ENCODE data around the gene AP2M1.
"Not testable (repeated sequence)": the region's sequence is repeated elsewhere in the genome, so short reads cannot be mapped to it uniquely, and the experiment has no call there.

Gene AP2M1

GRCh38 chr3:184158404-184158803, 16.3 kb upstream of the AP2M1 start:
- DNase-seq: no peak

- no peak for DNase-seq
These were observed 14.2 kb upstream of the AP2M1 start for GRCh38 chr3:184160456-184160855.

- DNase-seq: not testable (repeated sequence)
These were observed 12.0 kb upstream of the AP2M1 start for GRCh38 chr3:184162571-184163070.

- no peak for DNase-seq
These were observed 9.9 kb upstream of the AP2M1 start for GRCh38 chr3:184164648-184165330.

- no peak for DNase-seq
These were observed 9.1 kb upstream of the AP2M1 start for GRCh38 chr3:184165543-184165942.

DNA sequence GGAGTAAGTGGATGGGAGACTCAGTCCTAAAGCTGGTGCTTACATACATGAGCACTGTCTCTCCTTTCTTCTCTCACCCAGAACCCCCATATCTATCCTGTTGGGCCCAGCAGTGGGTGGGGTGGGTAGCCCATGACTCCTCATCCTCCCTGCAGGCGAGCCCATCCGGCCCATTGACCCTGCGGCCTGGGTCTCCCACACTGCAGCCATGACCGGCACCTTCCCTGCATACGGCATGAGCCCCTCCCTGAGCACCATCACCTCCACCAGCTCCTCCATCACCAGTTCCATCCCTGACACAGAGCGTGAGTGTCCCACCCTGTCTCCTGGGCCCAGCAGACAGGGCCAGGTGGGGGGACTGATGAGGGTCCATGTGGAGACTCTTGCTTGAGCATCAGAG, 8.0 kb upstream of the AP2M1 start:
- no peak for DNase-seq

GRCh38 chr3:184167786-184168185, 6.9 kb upstream of the AP2M1 start:
- no peak for DNase-seq

DNA sequence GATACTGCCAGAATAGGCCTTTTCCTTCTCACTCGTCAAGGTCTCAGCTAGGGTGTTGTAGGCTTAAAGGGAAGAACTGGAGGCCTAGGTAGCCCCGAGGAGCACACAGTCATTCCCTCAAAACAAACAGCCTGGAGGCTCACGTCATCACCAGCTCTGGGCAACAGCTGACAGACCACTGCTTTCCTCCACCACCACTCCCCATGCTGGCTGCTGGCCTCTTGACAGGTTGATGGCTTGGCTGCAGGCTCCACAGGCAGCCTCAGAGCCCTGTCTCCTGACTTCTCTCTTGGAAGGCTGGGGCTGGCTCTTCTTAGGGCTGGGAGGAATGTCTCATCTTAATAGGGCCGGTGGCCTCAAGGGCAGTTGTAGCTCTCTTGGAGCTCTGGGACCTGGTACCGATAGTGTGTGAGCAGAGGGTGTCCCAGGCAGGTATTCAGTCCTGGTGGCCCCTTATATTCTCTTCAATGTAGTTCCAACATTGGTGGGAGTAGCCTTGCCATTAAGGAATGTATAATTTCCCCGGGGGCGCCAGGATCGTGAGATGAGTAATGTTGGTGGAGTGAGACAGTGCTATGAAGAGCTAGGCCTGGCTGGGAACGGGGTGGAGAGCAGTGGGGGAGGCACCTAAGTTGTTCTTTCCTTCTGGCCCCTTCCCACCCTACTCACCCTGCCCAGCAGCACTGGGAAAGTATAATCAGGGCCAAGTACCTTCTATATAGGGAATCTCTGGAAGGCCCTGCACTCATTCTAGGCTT, 6.1 kb upstream of the AP2M1 start:
- no peak for DNase-seq

- DNase-seq: no peak
These were observed 4.5 kb upstream of the AP2M1 start for GRCh38 chr3:184169896-184170875.

DNA sequence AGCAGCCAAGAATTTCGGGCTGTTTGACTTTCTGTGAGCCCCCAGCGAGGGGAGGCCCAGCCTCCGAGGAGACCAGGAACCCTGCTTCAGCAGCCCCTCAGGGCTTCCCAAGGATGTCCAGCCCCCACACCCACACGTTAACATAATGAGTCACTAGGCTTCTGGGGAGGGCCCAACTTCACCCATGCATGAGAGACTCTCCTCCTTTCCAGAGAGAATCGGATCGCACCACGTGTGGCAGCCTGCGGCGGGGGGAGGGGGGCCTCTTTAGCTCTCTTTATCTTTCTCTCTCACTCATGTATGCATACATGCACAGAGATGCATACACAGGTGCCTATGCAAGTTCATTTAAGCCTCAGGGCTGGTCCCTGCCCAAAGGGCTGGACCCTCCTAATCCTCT, 3.1 kb upstream of the AP2M1 start:
- DNase-seq: no peak

DNA sequence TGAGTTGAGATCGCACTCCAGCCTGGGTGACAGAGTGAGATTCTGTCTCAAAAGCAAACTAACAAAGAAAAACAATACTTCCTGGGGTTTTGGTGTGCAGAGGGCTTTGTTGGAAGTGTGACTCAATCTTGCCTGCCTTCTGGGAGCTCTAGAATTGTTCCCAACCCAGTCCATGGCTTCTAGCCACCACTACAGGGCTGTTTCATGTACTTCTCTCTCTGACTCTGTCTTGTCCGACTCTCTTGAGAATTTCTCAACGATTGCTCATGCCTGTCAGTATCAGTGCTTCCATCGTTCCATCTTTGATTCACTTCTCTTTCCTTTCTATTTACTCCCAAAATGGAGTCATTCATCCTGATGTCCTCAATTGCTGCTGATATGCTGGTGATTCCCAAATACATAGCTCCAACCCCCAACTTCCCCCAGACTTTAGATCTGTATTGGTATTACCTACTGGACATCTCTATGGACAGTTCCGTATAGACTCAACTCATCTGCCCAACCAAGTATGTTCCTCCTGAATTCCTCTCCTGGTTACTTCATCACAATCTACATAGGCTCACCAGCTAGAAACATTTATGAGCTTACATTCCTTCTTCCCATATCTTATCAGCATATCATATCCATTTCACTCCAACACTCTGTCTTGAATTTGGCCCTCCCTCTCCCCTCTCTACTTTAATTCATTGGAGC, 1.8 kb upstream of the AP2M1 start:
- no peak for DNase-seq

DNA sequence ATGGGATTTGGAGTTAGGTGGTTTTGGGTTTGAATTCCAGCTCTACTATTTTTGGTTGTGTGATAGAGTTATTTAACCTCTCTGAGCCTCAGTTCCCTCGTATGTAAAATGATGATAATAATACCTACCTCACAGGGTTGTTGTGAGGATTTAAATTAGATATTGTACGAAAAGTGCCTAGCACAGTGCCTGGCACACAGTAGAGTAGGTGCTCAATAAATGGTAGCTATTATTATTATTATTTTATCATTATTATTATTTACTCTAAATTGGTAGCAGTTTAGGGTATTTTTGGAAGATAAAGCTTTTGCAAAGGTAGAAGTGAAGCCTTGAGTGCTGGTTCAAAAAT, 1.3 kb upstream of the AP2M1 start:
- no peak for DNase-seq

DNA sequence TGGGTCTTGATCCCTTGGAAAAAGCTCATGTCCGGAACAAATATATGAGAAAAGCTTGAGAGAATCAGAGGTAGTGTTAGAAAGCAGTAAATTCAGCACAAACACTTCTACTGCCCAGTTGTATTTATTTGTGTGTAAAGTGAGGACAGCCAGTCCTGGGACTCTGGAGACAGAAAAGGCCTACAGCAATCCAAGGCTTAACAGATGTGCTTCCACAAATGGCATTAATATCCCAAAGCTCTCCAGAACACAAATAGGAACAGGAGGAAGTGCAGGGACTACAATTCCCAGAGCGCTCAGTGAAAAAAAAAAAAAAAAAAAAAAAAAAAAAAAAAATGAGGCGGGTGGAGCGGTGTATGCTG, 390 bp upstream of the AP2M1 start:
- no peak for DNase-seq

GRCh38 chr3:184175506-184175905, 851 bp downstream of the AP2M1 start:
- DNase-seq: no peak

GRCh38 chr3:184175981-184176376, 1.3 kb downstream of the AP2M1 start:
- no peak for DNase-seq

DNA sequence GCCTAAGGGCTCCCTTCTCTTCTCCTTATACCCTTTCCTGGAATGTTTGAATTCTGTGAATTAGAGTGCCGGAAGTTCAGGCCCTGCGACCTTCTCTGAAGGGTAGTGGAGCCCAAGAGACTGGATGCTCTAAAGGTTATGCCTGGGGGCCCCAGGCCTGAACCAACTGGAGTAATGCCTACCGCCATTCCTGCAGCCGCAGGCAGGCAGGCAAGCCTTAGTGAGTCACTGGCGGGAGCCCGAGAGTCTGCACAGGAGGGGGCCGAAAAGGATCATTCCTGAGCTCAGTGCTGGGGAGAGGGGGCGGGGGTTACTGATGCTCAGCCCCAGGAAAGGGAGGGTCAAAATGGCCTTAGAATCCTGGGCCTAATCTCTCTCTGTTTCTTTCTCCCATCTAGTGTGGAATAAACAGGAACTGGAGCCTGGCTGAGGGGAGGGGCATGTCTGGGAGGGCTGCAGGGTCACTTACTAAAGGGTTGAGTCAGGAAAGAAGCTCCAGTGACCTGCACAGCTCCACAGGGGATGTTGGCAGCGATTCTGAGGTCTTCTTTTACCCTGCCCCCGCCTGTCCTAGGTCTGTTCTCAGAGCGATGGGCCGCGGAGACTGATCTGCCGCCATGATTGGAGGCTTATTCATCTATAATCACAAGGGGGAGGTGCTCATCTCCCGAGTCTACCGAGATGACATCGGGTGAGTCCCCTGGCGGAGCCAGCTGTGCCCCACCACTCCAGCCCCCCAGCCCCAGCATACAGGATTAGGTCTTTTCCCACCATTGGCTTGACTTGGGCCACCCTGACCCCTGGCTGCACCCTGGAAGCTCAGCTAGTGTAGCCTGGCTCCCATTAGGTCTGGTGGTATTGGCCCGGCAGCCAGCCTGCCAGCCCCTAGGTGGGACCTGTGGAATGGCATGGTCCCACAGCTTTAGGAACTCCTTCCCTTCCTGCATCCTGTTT, 2.0 kb downstream of the AP2M1 start:
- no peak for DNase-seq

- no peak for DNase-seq
These were observed 2.7 kb downstream of the AP2M1 start for GRCh38 chr3:184177331-184177731.

DNA sequence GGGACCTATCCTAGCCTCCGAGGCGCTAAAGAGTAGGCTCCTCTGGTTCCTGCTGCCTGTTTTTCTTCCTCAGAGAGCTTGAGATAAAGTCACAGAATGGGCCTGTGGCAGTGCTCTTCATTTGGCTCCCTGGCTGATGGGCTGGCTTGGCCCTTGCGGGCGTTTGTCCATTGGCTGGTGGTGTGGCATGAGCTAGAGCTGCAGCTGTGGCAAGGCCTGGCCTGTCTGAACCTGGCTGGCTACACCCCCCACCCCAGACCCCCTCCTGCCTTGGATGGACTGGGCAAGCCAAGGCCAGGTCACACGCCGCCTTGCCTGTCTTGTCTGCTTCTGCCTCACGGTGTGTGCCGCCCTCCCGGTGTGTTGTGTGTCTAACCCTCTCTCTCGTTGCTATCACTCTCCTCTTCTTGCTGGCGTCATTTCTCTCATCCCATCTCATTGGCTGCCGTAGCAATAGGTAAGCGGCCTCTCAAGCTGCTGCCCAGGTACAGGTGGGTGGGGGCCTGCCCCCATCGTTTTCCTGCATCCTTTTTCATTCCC, 3.2 kb downstream of the AP2M1 start:
- no peak for DNase-seq

- no peak for DNase-seq
These were observed 4.0 kb downstream of the AP2M1 start for GRCh38 chr3:184178521-184179138.

- no peak for DNase-seq
These were observed 5.5 kb downstream of the AP2M1 start for GRCh38 chr3:184180165-184180564.

DNA sequence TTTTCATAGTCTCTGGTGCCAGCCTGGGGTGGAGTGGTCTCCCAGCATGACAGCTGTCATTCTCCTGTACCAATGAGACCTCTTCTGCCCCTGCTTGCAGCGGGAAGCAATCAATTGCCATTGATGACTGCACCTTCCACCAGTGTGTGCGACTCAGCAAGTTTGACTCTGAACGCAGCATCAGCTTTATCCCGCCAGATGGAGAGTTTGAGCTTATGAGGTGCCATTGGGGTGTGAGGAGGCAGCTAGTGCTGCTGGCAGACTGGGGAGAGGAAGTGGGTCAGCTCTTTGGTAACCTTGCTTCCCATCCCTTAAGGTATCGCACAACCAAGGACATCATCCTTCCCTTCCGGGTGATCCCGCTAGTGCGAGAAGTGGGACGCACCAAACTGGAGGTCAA, 6.9 kb downstream of the AP2M1 start:
- no peak for DNase-seq
